OCI-LY1 (cell line): ENCODE results near the gene SDK1.

ENCODE experiments used
- EZH2 ChIP-seq: fragments of 200-600 bp; sonication (generic), shearing (Covaris generic); IDR thresholded peaks from 2 replicates; pipeline ENCODE4 v1.8.0; 2017; ENCODE audit warnings: borderline replicate concordance, mixed run types, mild to moderate bottlenecking, antibody characterized with exemption, low read length, moderate library complexity, mixed read lengths
- TF ChIP-seq, protein P1 (sequence below): fragments of 200-600 bp; sonication (generic), shearing (Covaris generic); IDR thresholded peaks from 2 replicates; pipeline ENCODE4 v1.5.1; 2017; ENCODE audit warnings: mild to moderate bottlenecking, antibody characterized with exemption, low read length, moderate library complexity, mixed read lengths

DNA sequence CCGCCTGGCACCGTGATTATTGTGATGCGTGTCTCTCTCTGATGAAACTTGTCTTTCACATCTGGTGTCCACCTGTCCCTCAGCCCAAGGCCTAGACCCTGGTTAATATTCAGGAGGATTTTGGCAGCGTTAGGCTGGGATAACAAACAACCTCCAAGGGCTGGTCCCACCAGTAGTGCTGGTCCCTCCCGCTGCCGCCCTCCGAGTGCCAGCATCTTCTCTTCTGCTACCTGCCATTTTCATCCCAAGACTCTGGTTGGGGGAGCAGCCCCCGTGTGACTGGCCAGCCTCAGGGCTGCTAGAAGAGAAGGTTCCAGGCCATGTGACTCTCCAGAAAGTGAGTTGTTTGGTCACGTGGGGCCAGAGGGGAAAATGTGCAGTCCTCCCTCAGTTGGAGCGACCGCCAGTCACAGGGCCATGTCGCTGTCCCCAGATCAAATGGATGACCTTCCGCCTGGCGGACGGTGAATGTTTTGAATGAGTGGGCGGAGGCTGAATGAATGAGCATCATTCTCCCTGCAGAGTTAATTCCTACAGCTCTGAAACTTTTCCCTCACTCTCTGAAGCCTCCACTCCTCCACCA, 901.2 kb downstream of the SDK1 start:
- TF ChIP-seq, protein P1, sequence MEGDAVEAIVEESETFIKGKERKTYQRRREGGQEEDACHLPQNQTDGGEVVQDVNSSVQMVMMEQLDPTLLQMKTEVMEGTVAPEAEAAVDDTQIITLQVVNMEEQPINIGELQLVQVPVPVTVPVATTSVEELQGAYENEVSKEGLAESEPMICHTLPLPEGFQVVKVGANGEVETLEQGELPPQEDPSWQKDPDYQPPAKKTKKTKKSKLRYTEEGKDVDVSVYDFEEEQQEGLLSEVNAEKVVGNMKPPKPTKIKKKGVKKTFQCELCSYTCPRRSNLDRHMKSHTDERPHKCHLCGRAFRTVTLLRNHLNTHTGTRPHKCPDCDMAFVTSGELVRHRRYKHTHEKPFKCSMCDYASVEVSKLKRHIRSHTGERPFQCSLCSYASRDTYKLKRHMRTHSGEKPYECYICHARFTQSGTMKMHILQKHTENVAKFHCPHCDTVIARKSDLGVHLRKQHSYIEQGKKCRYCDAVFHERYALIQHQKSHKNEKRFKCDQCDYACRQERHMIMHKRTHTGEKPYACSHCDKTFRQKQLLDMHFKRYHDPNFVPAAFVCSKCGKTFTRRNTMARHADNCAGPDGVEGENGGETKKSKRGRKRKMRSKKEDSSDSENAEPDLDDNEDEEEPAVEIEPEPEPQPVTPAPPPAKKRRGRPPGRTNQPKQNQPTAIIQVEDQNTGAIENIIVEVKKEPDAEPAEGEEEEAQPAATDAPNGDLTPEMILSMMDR, result no peak
- TF ChIP-seq EZH2, result no peak
